ENCODE results near the gene NKX6-1.

GRCh38 chr4:84530871-84531270 lies 31.8 kb upstream of the NKX6-1 start:
- TF ChIP-seq, protein P1, sequence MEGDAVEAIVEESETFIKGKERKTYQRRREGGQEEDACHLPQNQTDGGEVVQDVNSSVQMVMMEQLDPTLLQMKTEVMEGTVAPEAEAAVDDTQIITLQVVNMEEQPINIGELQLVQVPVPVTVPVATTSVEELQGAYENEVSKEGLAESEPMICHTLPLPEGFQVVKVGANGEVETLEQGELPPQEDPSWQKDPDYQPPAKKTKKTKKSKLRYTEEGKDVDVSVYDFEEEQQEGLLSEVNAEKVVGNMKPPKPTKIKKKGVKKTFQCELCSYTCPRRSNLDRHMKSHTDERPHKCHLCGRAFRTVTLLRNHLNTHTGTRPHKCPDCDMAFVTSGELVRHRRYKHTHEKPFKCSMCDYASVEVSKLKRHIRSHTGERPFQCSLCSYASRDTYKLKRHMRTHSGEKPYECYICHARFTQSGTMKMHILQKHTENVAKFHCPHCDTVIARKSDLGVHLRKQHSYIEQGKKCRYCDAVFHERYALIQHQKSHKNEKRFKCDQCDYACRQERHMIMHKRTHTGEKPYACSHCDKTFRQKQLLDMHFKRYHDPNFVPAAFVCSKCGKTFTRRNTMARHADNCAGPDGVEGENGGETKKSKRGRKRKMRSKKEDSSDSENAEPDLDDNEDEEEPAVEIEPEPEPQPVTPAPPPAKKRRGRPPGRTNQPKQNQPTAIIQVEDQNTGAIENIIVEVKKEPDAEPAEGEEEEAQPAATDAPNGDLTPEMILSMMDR (IDR thresholded peaks at IDR 0.05), result no peak
- TF ChIP-seq POLR2A (IDR thresholded peaks at IDR 0.05), result no peak

Data from esophagus squamous epithelium (tissue), 4 donors.